T-helper 1 cell (primary cell): ENCODE measurements around the gene DCTPP1.
"Not testable (repeated sequence)": the region's sequence is repeated elsewhere in the genome, so short reads cannot be mapped to it uniquely, and the experiment has no call there.

Source experiments
- DNase-seq, 5 donors: peaks; one replicate each; pipeline ENCODE4 v3.0.0-alpha.2; 2012 to 2020

Gene DCTPP1

GRCh38 chr16:30413112-30413806, 16.6 kb downstream of the DCTPP1 start:
- no peak for DNase-seq

- DNase-seq, result peak; percentile 79 to 93 (median 84)
Measured at GRCh38 chr16:30409125-30410060, 20.4 kb downstream of the DCTPP1 start.

GRCh38 chr16:30407804-30408534, 21.9 kb downstream of the DCTPP1 start:
- no peak for DNase-seq

- DNase-seq, result peak; percentile 81 to 89 (median 84)
Measured at GRCh38 chr16:30407102-30407803, 22.6 kb downstream of the DCTPP1 start, which contains the start of gene ZNF771. TSS of gene ZNF771 (plus strand) at chr16:30407606. CDS start at chr16:30408054, 448 bp downstream.

GRCh38 chr16:30406795-30407101, 23.1 kb downstream of the DCTPP1 start:
- no peak for DNase-seq

GRCh38 chr16:30401768-30402425, 27.9 kb downstream of the DCTPP1 start:
- DNase-seq, result no peak

- no peak for DNase-seq
Measured at GRCh38 chr16:30399435-30400186, 30.2 kb downstream of the DCTPP1 start.

- DNase-seq, result no peak
Measured at GRCh38 chr16:30398661-30399434, 31.0 kb downstream of the DCTPP1 start.

- no peak for DNase-seq
Measured at GRCh38 chr16:30397776-30398660, 31.8 kb downstream of the DCTPP1 start.

GRCh38 chr16:30397056-30397455, 32.8 kb downstream of the DCTPP1 start:
- no peak for DNase-seq

- DNase-seq, result not testable (repeated sequence)
Measured at GRCh38 chr16:30396627-30397026, 33.2 kb downstream of the DCTPP1 start.

GRCh38 chr16:30395992-30396585, 33.7 kb downstream of the DCTPP1 start:
- DNase-seq, result no peak

- DNase-seq, result peak in 4 of 5 donors; percentile 26 to 57 (median 43)
Measured at GRCh38 chr16:30395155-30395991, 34.5 kb downstream of the DCTPP1 start, which contains the start of gene ZNF48. TSS of gene ZNF48 (plus strand) at chr16:30395420. CDS start at chr16:30395795, 375 bp downstream.

GRCh38 chr16:30394592-30395154, 35.2 kb downstream of the DCTPP1 start:
- DNase-seq, result no peak

GRCh38 chr16:30383521-30383920, 46.3 kb downstream of the DCTPP1 start:
- DNase-seq, result no peak

- peak; percentile 56 to 89 (median 64) for DNase-seq
Measured at GRCh38 chr16:30382111-30382881, 47.5 kb downstream of the DCTPP1 start, which contains the start of gene SEPTIN1. TSS of gene SEPTIN1 (minus strand) at chr16:30382561. CDS start at chr16:30382542, 19 bp downstream.
